Stimulated activated CD4-positive, alpha-beta T cell treated with anti-CD3 and anti-CD28 coated beads, Interleukin-4, amount 100 ng/mL, for 24 hours (primary cell): ENCODE measurements around the gene NRCAM.
"Not testable (repeated sequence)": the region's sequence is repeated elsewhere in the genome, so short reads cannot be mapped to it uniquely, and the experiment has no call there.

Experiments used
- DNase-seq: peaks from one replicate; pipeline ENCODE4 v3.0.0-alpha.2; 2020

NRCAM gene

DNA sequence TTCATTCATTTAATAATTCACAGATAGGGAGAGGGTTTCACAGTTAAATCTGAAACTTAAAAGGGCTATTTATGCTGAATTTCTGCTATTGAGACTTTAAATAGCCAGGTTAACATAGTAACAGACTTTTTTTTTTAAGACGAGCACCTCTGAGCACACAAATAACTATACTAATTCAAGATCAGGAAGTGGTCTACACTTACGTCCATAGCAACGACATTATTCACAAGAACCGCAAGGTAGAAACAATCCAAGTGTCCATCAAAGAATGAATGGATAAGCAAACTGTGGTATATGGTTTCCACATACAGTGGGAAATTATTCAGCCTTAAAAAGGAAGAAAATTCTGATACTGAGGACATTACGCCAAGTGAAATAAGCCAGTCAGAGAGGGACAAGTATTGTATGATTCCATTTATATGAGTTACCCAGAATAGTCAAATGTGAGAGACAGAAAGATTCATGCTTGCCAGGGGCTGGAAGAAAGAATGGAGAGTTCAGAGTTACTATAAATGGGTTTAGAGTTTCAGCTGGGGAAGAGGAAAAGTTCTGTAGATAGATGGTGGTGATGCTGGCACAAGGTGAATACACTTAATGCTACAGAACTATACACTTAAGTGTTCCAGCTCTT is 185.7 kb downstream of the NRCAM start:
- DNase-seq, result no peak

GRCh38 chr7:108268200-108268820 is 187.9 kb downstream of the NRCAM start:
- DNase-seq, result no peak

- no peak for DNase-seq
These were observed 188.6 kb downstream of the NRCAM start for GRCh38 chr7:108267615-108268014.

DNA sequence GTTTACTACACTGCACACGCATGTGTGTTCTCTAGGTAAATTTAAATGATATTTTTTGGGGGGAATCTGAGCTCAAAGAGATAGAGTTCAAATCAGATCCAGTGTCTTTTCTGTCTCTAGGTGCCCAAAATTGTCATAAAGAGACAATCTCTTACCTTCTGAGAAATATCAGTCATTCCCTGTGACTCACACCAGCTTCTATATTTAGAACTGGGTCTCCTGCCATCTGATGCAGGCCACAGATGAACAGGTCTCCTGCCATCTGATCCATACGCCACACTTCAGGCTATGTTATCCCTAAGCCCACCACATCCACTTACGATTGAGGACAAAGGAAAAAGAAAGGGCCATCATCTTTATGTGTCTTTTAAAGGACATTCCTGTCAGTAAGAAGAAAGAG is 189.7 kb downstream of the NRCAM start:
- no peak for DNase-seq

DNA sequence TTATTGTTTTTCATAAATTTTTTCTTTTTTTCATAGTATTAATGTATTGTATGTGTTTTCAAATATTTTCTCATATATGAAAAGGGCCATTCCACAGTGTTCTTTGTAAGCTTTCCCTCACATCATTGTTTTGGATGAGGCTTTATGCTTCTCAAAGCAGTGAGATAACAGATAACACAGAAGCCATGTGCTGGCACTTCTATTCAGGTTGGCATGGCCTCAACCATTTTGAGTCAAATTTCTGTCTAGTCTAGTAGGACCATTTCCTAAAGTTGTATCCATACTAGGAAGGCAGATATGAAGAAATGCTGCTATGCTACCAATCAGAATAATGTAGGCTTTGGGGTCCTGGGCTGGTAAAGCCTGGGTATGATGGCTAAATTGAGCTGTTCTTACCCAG is 190.2 kb downstream of the NRCAM start:
- DNase-seq, result no peak

DNA sequence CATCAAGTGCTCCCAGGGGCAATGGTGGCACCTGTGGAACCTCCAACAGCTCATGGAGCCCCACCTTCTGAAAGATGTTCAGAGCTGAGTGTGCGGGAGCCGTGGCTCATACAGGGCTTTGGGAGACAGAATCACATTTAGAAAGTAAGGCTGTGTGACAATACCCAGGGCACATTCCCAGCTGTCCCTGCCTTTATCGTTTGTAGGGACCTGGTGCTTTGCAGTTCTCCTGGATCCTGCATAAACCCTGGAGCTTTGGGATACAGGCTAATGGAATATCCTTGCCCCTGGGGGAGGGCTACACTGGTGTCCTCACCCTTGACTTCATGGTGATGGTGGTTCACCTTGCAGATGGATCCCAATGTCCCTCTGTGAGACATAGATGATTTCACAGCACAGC is 191.2 kb downstream of the NRCAM start:
- DNase-seq, result no peak

GRCh38 chr7:108263425-108263824 is 192.8 kb downstream of the NRCAM start:
- DNase-seq, result no peak

GRCh38 chr7:108261560-108262255 is 194.5 kb downstream of the NRCAM start:
- no peak for DNase-seq

DNA sequence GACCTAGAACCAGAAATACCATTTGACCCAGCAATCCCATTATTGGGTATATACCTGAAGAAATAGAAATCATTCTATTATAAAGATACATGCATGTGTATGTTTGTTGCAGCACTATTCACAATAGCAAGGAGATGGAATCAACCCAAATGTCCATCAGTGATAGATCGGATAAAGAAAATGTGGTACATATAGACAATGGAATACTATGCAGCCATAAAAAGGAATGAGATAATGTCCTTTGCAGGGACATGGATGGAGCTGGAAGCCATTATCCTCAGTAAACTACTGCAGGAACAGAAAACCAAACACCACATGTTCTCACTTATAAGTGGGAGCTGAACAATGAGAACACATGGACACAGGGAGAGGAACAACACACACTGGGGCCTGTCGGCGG is 196.8 kb downstream of the NRCAM start:
- DNase-seq, result not testable (repeated sequence)

- no peak for DNase-seq
These were observed 198.3 kb downstream of the NRCAM start for GRCh38 chr7:108257954-108258353.

DNA sequence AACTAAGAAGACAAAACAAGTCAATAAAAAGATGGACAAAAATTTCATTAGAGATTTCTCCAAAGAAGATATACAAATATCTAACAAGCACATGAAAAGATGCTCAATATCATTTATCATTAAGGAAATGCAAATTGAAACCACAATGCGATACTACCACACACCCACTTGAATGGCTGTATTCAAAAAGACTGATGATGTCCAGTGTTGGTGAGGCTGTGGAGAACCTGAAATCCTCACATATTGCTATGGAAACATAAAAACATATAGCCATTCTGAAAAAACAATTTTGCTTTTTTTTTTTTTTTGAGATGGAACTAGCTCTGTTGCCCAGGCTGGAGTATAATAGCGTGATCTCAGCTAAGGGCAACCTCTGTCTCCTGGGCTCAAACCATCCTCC is 202.0 kb downstream of the NRCAM start:
- DNase-seq, result no peak

DNA sequence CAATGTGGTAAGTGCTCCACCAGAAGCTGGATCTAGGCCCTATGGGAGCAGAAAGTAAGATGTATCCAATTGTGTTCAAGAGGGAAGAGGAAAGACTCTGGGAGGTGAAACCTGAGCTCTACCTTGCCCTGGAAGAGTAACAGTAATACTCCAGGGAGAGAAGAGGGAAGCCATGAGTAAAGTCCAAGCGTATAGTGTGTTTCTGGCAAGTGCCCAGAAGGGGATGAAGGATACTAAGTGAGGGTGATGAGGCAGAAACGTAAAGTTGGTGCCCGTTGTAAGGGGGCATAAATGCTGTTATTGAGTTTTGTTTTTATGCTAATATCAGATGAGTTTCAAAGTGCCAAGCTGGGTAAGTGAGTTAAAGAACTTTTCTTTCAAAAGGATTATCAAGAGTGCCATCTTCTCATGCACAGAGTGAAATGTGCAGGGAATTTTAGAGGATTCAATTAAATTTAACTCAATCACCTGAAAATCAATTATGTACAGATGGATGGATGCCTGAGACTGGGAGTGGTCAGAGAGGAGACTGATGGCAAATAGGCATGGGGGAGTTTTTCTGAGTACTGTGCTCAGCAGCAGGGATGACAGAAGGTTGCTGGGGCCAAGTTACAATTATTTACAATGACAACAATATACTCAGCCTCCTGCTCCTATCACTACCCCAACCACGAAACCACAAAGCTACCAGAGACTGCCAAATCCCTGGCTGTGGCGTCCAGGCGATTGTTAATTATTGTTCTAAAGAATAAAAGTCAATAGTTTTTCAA is 202.8 kb downstream of the NRCAM start:
- no peak for DNase-seq

GRCh38 chr7:108252177-108252576 is 204.1 kb downstream of the NRCAM start:
- no peak for DNase-seq

DNA sequence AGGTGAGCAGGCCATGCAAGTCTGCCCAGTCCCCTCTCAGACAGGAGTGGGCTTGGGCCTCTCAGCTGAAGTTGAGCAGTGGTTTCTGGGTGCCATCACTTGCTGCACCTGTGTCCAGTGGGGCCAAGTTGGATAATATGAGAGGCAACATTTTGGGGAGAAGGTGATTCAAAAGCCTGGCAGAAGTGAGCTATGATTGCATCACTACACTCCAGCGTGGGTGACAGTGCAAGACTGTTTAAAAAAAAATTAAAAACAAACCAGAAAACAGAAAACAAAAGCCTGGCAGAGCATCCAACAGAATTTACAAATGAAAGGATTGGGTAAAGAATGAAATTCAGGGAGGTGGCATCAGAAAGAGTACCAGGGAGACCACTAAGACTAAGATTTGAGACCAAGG is 204.5 kb downstream of the NRCAM start:
- DNase-seq, result no peak

DNA sequence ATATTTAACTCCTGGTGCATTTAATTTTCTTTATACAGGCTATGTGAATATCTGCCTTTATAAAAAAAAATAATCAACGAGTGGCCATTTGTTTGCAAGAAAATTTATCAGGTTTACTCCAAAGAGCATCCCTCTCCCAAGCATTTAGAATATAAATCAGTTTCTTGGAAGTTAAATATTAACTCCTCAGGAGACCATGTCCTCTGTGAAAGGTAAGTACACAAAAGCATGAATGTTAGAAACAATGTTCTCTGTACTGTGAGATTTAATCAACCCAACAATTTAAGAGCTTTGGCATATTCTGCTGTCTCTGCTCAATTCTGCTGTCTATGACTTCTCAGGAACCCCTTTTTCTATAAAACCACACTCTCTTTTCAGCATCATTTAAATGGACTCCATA is 206.8 kb downstream of the NRCAM start:
- no peak for DNase-seq

GRCh38 chr7:108248821-108249220 is 207.4 kb downstream of the NRCAM start:
- no peak for DNase-seq

GRCh38 chr7:108248418-108248817 is 207.8 kb downstream of the NRCAM start:
- no peak for DNase-seq

DNA sequence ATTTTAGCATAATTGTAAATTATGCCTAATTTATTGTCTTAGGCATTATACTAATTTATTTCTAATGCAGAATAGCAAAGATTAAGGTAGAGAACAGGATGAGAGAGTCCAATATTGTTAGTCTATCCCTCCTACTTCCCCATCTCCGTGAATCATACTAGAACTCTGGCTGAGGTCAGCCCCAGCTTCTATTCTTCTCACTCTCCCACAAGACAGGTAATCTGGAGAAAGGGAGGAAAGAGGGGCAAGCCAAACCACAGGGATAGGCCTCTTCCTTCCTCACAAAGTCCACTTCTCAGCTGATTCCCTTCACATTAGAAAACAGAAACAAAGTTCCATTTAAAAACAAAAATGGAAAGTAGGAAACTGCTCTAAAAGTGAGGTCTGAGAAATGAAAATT is 208.6 kb downstream of the NRCAM start:
- no peak for DNase-seq

DNA sequence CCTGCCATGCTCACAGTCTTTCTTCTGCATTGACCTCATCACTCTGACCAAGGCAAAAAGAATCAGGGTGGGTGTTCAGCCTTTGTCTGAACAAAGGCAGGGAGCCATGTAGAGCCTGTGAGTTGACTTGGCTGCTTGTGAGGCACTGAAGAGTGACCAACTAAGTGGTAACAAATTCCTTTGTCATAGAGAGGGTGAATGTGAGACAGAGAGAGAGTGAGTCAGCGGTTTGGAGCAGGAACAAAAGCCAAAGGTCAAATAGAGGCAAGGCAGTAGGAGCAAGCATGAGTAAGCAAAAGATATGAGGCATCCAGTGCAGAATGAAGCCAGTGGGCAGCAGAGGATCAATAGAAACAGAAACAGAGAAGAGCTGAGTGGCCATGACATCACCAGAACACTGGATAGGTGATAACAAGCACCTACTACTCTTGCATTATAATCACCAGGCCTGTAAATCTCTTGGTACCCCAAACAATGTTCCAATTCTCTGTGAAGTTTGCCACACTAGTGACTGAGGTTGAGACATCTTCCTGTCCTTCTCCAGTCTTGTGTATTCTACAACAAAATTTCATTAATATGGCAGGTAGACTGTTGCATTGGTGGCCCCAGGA is 209.9 kb downstream of the NRCAM start:
- no peak for DNase-seq

GRCh38 chr7:108245523-108246226 is 210.6 kb downstream of the NRCAM start:
- no peak for DNase-seq

GRCh38 chr7:108244110-108244509 is 212.1 kb downstream of the NRCAM start:
- DNase-seq, result no peak

DNA sequence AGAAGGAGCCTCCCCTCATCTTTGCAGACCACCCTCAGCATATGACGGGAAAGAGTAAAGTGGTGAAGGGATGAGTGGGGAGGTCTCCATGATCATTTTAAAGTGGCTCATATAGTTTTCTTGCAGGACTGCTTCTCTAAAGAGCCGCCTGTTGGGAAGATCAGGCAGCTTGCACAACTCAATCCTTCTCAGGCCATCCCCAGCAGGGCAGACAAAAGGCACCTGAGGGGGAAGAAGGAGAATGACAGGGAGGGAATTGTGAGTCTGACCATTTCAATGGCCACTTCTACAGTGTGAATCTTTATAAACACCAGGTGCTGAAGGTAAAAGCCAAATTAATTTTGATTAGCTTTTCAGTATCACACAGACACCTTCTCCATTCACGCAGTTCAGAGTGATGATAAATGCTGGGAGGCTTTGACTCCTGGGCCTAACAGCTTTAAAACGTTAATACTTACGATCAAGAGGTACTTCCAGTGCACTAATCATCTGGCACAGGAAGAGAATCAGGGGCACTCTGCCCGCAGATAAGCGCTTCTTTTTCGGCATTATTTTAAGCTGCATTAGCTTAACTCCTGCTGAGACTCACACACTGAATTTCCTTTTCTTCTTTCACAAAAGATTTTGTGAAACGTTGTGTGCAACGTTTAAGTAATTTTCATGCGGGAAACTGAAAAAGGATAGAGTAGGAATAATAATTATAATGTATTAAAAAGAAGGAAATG is 216.6 kb downstream of the NRCAM start:
- DNase-seq, result no peak
